ENCODE measurements around the gene KIF17. TPM values are rescaled to one million over a fixed set of nuclear protein-coding genes. Genes with fewer than 3 reads are reported as not detected.

KIF17 gene
- total RNA-seq, 1 donor from 2014 or later = 3.7 TPM

- no peak overlapping the region for H3K27ac ChIP-seq (ENCODE audit: low read depth, low read length)
- no peaks in the 10 kb centered on the region for H3K9me3 ChIP-seq (ENCODE audit: control insufficient read depth in 3 of 3, low read length in 3 of 3)
- H3K27me3 ChIP-seq (ENCODE audit: control insufficient read depth in 3 of 3, insufficient read depth in 3 of 3, low read length in 3 of 3) = peaks cover 25 to 37% (median 26%) of the 10 kb centered on the region in 3 donors
- H3K36me3 ChIP-seq (ENCODE audit: control insufficient read depth in 3 of 3, insufficient read depth in 3 of 3, low read length in 3 of 3) = no peaks in the 10 kb centered on the region
- H3K4me1 ChIP-seq (ENCODE audit: control insufficient read depth in 3 of 3, insufficient read depth in 3 of 3, low read length in 3 of 3) = peaks cover 7 to 15% (median 8%) of the 10 kb centered on the region in 3 donors
- H3K4me3 ChIP-seq (ENCODE audit: low read length in 3 of 3) = no peak overlapping the region
- H3K9ac ChIP-seq (ENCODE audit: low read depth in 1 of 3, low read length in 3 of 3) = no peak overlapping the region
Observed at GRCh38 chr1:20727746-20728316, 10.0 kb upstream of the KIF17 start.

GRCh38 chr1:20726932-20727745, 9.3 kb upstream of the KIF17 start:
- H3K4me1 ChIP-seq (ENCODE audit: control insufficient read depth in 3 of 3, insufficient read depth in 3 of 3, low read length in 3 of 3) = peaks cover under 1 to 8% (median 1%) of the 10 kb centered on the region in 3 donors
- H3K4me3 ChIP-seq (ENCODE audit: low read length in 3 of 3) = no peak overlapping the region
- H3K9me3 ChIP-seq (ENCODE audit: control insufficient read depth in 3 of 3, low read length in 3 of 3) = no peaks in the 10 kb centered on the region
- H3K9ac ChIP-seq (ENCODE audit: low read depth in 1 of 3, low read length in 3 of 3) = no peak overlapping the region
- H3K27me3 ChIP-seq (ENCODE audit: control insufficient read depth in 3 of 3, insufficient read depth in 3 of 3, low read length in 3 of 3) = peaks cover 25 to 37% (median 26%) of the 10 kb centered on the region in 3 donors
- no peaks in the 10 kb centered on the region for H3K36me3 ChIP-seq (ENCODE audit: control insufficient read depth in 3 of 3, insufficient read depth in 3 of 3, low read length in 3 of 3)
- H3K27ac ChIP-seq (ENCODE audit: low read depth, low read length) = no peak overlapping the region

- Histone ChIP-seq H3K9me3 (ENCODE audit: control insufficient read depth in 3 of 3, low read length in 3 of 3) (no peaks in the 10 kb centered on the region), H3K9ac (ENCODE audit: low read depth in 1 of 3, low read length in 3 of 3) (no peak overlapping the region), H3K27ac (ENCODE audit: low read depth, low read length) (no peak overlapping the region), H3K4me1 (ENCODE audit: control insufficient read depth in 3 of 3, insufficient read depth in 3 of 3, low read length in 3 of 3) (peaks cover 0 to 5% (median 0%) of the 10 kb centered on the region in 3 donors), H3K4me3 (ENCODE audit: low read length in 3 of 3) (no peak overlapping the region), H3K36me3 (ENCODE audit: control insufficient read depth in 3 of 3, insufficient read depth in 3 of 3, low read length in 3 of 3) (no peaks in the 10 kb centered on the region), H3K27me3 (ENCODE audit: control insufficient read depth in 3 of 3, insufficient read depth in 3 of 3, low read length in 3 of 3) (peaks cover 23 to 37% (median 25%) of the 10 kb centered on the region in 3 donors)
Observed at GRCh38 chr1:20726118-20726911, 8.5 kb upstream of the KIF17 start.

- Histone ChIP-seq H3K27me3 (ENCODE audit: control insufficient read depth in 3 of 3, insufficient read depth in 3 of 3, low read length in 3 of 3) (peaks cover 15 to 28% (median 16%) of the 10 kb centered on the region in 3 donors), H3K9ac (ENCODE audit: low read depth in 1 of 3, low read length in 3 of 3) (no peak overlapping the region), H3K9me3 (ENCODE audit: control insufficient read depth in 3 of 3, low read length in 3 of 3) (no peaks in the 10 kb centered on the region), H3K27ac (ENCODE audit: low read depth, low read length) (no peak overlapping the region), H3K36me3 (ENCODE audit: control insufficient read depth in 3 of 3, insufficient read depth in 3 of 3, low read length in 3 of 3) (no peaks in the 10 kb centered on the region), H3K4me1 (ENCODE audit: control insufficient read depth in 3 of 3, insufficient read depth in 3 of 3, low read length in 3 of 3) (no peaks in the 10 kb centered on the region), H3K4me3 (ENCODE audit: low read length in 3 of 3) (no peak overlapping the region)
Observed at GRCh38 chr1:20725189-20726117, 7.6 kb upstream of the KIF17 start.

GRCh38 chr1:20724364-20725188, 6.8 kb upstream of the KIF17 start:
- H3K36me3 ChIP-seq (ENCODE audit: control insufficient read depth in 3 of 3, insufficient read depth in 3 of 3, low read length in 3 of 3) = no peaks in the 10 kb centered on the region

GRCh38 chr1:20723537-20724363, 5.9 kb upstream of the KIF17 start:
- peaks cover 5 to 16% (median 6%) of the 10 kb centered on the region in 3 donors for H3K27me3 ChIP-seq (ENCODE audit: control insufficient read depth in 3 of 3, insufficient read depth in 3 of 3, low read length in 3 of 3)
- H3K9me3 ChIP-seq (ENCODE audit: control insufficient read depth in 3 of 3, low read length in 3 of 3) = no peaks in the 10 kb centered on the region
- no peak overlapping the region for H3K27ac ChIP-seq (ENCODE audit: low read depth, low read length)
- H3K36me3 ChIP-seq (ENCODE audit: control insufficient read depth in 3 of 3, insufficient read depth in 3 of 3, low read length in 3 of 3) = no peaks in the 10 kb centered on the region
- no peak overlapping the region for H3K4me3 ChIP-seq (ENCODE audit: low read length in 3 of 3)
- no peak overlapping the region for H3K9ac ChIP-seq (ENCODE audit: low read depth in 1 of 3, low read length in 3 of 3)
- H3K4me1 ChIP-seq (ENCODE audit: control insufficient read depth in 3 of 3, insufficient read depth in 3 of 3, low read length in 3 of 3) = no peaks in the 10 kb centered on the region

More at GRCh38 chr1:20724364-20725188, 6.8 kb upstream of the KIF17 start:
- H3K27ac ChIP-seq (ENCODE audit: low read depth, low read length) = no peak overlapping the region
- no peak overlapping the region for H3K4me3 ChIP-seq (ENCODE audit: low read length in 3 of 3)
- no peaks in the 10 kb centered on the region for H3K4me1 ChIP-seq (ENCODE audit: control insufficient read depth in 3 of 3, insufficient read depth in 3 of 3, low read length in 3 of 3)
- peaks cover 9 to 20% (median 9%) of the 10 kb centered on the region in 3 donors for H3K27me3 ChIP-seq (ENCODE audit: control insufficient read depth in 3 of 3, insufficient read depth in 3 of 3, low read length in 3 of 3)
- no peaks in the 10 kb centered on the region for H3K9me3 ChIP-seq (ENCODE audit: control insufficient read depth in 3 of 3, low read length in 3 of 3)
- no peak overlapping the region for H3K9ac ChIP-seq (ENCODE audit: low read depth in 1 of 3, low read length in 3 of 3)

GRCh38 chr1:20723159-20723536, 5.3 kb upstream of the KIF17 start:
- Histone ChIP-seq H3K27ac (ENCODE audit: low read depth, low read length) (no peak overlapping the region), H3K4me3 (ENCODE audit: low read length in 3 of 3) (no peak overlapping the region), H3K9me3 (ENCODE audit: control insufficient read depth in 3 of 3, low read length in 3 of 3) (no peaks in the 10 kb centered on the region), H3K36me3 (ENCODE audit: control insufficient read depth in 3 of 3, insufficient read depth in 3 of 3, low read length in 3 of 3) (no peaks in the 10 kb centered on the region), H3K27me3 (ENCODE audit: control insufficient read depth in 3 of 3, insufficient read depth in 3 of 3, low read length in 3 of 3) (peaks cover 0 to 13% (median 5%) of the 10 kb centered on the region in 3 donors), H3K9ac (ENCODE audit: low read depth in 1 of 3, low read length in 3 of 3) (no peak overlapping the region), H3K4me1 (ENCODE audit: control insufficient read depth in 3 of 3, insufficient read depth in 3 of 3, low read length in 3 of 3) (no peaks in the 10 kb centered on the region)
